Uterus (tissue), 4 donors: Measurements from ENCODE around the gene BAIAP2. TPM values are rescaled to one million over a fixed set of nuclear protein-coding genes. Genes with fewer than 3 reads are reported as not detected.
"Not testable (repeated sequence)": the region's sequence is repeated elsewhere in the genome, so short reads cannot be mapped to it uniquely, and the experiment has no call there.

ENCODE experiments used
- DNase-seq, 2 donors: peaks; one replicate each; pipeline ENCODE4 v3.0.0-alpha.2; 2019 to 2020
- H3K27ac ChIP-seq, 2 donors: fragments of 200-600 bp; sonication (generic); 1 replicate in 1 of 2; 2 replicates in 1 of 2; pipeline ENCODE4 v1.5.1; 2016 to 2018
- H3K27me3 ChIP-seq, 2 donors: fragments of 200-600 bp; sonication (generic); one replicate each; pipeline ENCODE4 v1.5.1; 2018 to 2019; ENCODE audit warnings: control low read depth in 1 of 2
- H3K36me3 ChIP-seq, 2 donors: fragments of 200-600 bp; sonication (generic); one replicate each; pipeline ENCODE4 v1.5.1; 2019; ENCODE audit warnings: control low read depth in 1 of 2
- H3K4me1 ChIP-seq, 2 donors: fragments of 200-600 bp; sonication (generic); one replicate each; pipeline ENCODE4 v1.5.1; 2018 to 2019; ENCODE audit warnings: control low read depth in 1 of 2
- H3K4me3 ChIP-seq, 2 donors: fragments of 200-600 bp; sonication (generic); 1 replicate in 1 of 2; 2 replicates in 1 of 2; pipeline ENCODE4 v1.5.1; 2018 to 2019; ENCODE audit warnings: mild to moderate bottlenecking in 1 of 2
- H3K9me3 ChIP-seq, 2 donors: fragments of 200-600 bp; sonication (generic); one replicate each; pipeline ENCODE4 v1.5.1; 2019; ENCODE audit warnings: control low read depth in 1 of 2
- POLR2A ChIP-seq, 2 donors: fragments of 450-650 bp; IDR thresholded peaks; one replicate each; pipeline ENCODE4 v1.6.1; 2016; ENCODE audit warnings: antibody characterized with exemption in 2 of 2, mild to moderate bottlenecking in 1 of 2, moderate library complexity in 1 of 2
- intact Hi-C: fragments of 100-400 bp; cut with DNase I; formaldehyde crosslinking; loops from one replicate; pipeline ENCODE4 v1.15.1; 2023; ENCODE audit warnings: low total_unique reads
- total RNA-seq, 4 donors: library from RNA; depleted of rRNA in 3 of 4; stranded (reverse); fragments of >200 nt in 3 of 4; gene quantifications; one replicate each; pipeline versions ENCODE4 v1.1.0 to v1.2.4, GENCODE V29; 2014 to 2023
- TF ChIP-seq, protein P1 (sequence below), 4 experiments: fragments of 200-600 bp in 2 of 4; fragments of 450-650 bp in 2 of 4; sonication (generic) in 2 of 4; IDR thresholded peaks; one replicate each; pipeline ENCODE4 v1.5.1; 2016 to 2019; ENCODE audit warnings: antibody characterized with exemption in 4 of 4, mild to moderate bottlenecking in 2 of 4, moderate library complexity in 1 of 4
- donor health status: DM: yes; HTN: yes; CAD: no.

The BAIAP2 gene
- total RNA-seq, 4 donors from 2014 or later: 16.5 to 70.7 (median 45.8) TPM

DNA sequence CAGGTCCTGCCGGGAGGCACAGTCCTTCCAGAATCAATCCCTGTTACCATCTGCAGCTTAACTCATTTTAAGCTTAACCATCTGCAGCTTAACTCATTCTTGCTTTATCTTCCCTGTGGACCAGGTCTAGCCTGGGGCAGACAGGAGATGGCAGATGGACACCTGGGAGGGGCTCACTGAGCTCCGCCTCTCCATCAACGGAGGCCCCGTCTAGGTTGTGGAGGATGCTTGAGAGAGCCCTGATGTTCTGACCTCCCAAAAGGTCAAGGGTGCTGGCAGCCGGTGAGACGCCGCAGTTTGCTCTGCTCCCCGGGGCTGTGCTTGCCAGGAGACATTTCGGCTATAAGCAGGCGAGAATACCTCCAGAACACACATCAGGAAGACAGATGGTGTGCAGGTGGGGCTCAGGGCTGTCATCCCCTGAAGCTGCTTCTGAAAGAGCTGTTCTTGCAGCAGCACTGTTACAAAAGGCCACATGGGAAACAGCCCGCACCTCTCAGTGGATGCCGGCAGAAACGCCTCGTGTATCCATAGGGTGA, 41.3 kb downstream of the BAIAP2 start:
- H3K36me3 ChIP-seq: no peaks in the 10 kb centered on the region
- TF ChIP-seq, protein P1, sequence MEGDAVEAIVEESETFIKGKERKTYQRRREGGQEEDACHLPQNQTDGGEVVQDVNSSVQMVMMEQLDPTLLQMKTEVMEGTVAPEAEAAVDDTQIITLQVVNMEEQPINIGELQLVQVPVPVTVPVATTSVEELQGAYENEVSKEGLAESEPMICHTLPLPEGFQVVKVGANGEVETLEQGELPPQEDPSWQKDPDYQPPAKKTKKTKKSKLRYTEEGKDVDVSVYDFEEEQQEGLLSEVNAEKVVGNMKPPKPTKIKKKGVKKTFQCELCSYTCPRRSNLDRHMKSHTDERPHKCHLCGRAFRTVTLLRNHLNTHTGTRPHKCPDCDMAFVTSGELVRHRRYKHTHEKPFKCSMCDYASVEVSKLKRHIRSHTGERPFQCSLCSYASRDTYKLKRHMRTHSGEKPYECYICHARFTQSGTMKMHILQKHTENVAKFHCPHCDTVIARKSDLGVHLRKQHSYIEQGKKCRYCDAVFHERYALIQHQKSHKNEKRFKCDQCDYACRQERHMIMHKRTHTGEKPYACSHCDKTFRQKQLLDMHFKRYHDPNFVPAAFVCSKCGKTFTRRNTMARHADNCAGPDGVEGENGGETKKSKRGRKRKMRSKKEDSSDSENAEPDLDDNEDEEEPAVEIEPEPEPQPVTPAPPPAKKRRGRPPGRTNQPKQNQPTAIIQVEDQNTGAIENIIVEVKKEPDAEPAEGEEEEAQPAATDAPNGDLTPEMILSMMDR (IDR thresholded peaks at IDR 0.05): no peak
- no peak for TF ChIP-seq POLR2A (IDR thresholded peaks at IDR 0.05)
- intact Hi-C loops: no loop called here
- no peak overlapping the region for H3K4me3 ChIP-seq
- H3K9me3 ChIP-seq: no peaks in the 10 kb centered on the region
- no peak for DNase-seq
- no peaks in the 10 kb centered on the region for H3K27me3 ChIP-seq
- H3K4me1 ChIP-seq: no peaks in the 10 kb centered on the region
- H3K27ac ChIP-seq: no peak overlapping the region

DNA sequence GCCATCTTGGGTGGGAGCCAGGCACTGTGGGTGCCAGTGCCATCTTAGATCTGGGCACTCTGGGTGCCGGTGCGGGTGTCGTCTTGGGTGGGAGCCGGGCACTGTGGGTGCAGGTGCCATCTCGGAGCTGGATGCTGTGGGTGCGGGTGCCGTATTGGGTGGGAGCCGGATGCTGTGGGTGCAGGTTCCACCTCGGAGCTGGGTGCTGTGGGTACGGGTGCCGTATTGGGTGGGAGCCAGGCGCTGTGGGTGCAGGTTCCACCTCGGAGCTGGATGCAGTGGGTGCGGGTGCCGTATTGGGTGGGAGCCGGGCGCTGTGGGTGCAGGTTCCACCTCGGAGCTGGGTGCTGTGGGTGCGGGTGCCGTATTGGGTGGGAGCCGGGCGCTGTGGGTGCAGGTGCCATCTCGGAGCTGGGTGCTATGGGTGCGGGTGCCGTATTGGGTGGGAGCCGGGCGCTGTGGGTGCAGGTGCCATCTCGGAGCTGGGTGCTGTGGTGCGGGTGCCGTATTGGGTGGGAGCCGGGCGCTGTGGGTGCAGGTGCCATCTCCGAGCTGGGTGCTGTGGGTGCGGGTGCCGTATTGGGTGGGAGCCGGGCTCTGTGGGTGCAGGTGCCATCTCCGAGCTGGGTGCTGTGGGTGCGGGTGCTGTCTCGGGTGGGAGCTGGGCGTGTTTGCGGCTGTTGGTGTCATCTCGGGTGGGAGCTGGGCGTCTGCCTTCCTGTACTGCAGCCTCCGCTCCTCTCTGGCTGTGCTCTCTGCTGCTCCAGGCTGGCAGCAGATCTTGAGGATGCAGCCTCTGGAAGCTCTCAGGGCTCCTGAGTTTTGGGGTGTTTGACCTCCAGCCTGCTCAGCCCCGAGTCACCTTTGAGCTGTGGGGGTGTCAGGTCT, 43.3 kb downstream of the BAIAP2 start:
- H3K4me1 ChIP-seq, H3K4me3 ChIP-seq, H3K27me3 ChIP-seq, DNase-seq, intact Hi-C loops, H3K27ac ChIP-seq, H3K36me3 ChIP-seq, H3K9me3 ChIP-seq: not testable (repeated sequence)

DNA sequence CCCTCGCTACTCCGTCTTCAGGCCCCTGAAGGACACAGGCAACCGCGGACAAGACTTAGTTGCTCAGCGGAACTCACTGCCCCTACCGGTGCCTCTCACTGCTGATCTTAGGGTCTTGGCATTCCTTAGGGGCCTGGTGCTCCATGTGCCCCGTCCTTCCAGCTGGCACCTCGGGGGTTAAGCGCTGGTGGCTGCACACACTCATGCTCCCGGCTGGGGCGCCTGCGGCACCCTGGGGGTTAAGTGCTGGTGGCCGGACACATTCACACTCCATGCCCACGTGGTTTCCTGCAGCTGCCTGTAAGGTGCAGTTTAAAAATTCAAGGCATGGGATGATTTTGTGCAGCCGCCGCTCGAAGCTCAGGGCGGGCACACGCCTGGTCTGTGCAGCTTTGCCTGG, 45.1 kb downstream of the BAIAP2 start:
- Histone ChIP-seq H3K27me3 (no peaks in the 10 kb centered on the region), H3K36me3 (no peaks in the 10 kb centered on the region), H3K9me3 (no peaks in the 10 kb centered on the region), H3K27ac (no peak overlapping the region), H3K4me3 (no peak overlapping the region), H3K4me1 (no peaks in the 10 kb centered on the region)
- intact Hi-C loops: no loop called here
- no peak for DNase-seq
- TF ChIP-seq, protein P1 (IDR thresholded peaks at IDR 0.05): no peak
- TF ChIP-seq POLR2A (IDR thresholded peaks at IDR 0.05): no peak

DNA sequence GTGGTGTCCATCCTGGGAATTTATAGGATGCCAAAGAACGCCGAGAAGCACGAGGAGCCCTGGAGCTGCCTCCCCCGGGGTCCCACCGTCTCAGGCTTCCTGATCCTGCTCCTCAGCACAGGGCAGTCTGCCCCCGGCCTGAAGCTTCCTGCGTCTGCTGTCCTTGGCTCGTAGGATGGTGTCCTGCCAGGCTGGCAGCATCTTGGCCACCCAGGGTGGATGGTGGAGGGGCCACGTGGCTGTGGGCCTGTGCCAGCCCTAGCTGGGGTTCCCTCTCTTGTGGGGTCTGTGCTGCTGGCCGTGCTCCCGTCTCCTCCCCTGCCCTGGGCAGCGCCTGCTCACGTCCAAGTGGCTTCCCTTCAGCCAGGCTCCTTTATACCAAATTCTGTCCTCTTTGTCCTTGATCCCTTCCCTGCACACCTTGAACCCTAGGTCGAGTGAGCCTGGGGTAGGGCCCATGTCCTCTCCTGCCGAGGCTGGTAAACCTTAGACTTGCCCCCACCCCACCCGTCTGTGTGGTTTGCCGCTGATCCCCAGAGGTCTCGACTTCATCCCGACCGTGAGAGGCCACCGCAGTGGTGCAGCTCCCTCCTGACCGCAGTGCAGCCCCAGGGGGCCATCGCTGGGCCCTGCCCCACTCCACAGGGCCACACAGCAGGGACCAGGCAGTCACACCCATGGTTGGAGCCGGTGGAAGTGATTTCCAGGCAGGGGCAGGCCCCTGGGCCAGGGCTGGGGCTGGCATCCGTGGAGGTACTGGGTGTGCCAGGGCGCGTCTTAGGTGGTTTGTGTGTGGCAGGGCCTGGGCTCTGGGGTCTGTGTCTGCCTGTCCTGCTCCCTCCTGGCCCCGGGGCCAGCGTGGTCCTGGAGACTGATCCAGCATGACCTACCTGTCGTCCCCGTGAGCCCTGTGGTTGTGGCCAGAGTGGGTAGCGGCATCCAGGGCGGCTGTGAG, 46.5 kb downstream of the BAIAP2 start:
- Histone ChIP-seq H3K4me3 (no peak overlapping the region), H3K27me3 (no peaks in the 10 kb centered on the region), H3K27ac (no peak overlapping the region), H3K9me3 (no peaks in the 10 kb centered on the region), H3K4me1 (no peaks in the 10 kb centered on the region), H3K36me3 (no peaks in the 10 kb centered on the region)
- intact Hi-C loops: no loop called here
- no peak for DNase-seq
- no peak for TF ChIP-seq POLR2A (IDR thresholded peaks at IDR 0.05)
- TF ChIP-seq, protein P1 (IDR thresholded peaks at IDR 0.05): no peak

DNA sequence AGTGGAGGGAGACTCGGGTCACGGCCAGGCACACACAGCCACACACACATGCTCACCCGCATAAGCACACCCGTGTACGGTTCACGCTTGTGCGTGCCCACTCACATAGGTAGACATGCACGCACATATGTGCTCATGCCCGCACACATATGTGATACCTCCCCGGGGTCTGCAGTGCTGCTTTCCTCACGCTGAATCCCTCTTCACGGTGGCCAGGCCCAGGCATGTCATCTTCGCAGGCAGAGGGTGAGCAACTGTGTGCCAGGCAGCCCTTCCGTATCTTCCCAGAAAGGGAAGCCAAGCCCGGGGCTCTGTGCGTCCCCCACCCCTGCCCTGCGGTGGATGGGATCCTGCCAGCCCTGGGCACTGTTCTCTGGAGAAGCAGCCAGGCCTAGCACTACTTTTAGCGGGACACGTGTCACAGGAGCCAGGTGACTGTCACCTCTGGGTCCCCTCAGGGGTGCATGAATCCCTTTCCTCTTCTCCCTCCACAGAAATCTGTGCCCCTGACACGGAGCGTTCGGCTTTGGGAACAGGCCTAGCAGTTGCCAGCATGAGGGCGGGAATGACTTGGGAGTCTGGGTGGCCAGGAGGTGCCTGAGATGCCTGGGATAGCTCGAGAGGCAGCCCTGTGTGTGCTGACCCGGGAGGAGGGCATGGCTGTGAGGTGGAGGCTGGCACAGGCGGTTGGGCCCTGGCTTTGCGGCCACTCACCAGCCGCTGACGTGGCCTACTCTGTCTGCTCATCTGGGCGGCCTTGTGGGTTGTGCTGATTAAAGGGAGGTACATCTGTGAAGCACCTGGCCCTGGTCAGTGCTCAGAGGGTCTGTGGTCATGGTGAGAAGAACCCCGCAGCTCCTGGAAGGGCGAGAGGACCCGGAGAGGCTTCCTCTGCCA, 47.5 kb downstream of the BAIAP2 start:
- Histone ChIP-seq H3K36me3 (no peaks in the 10 kb centered on the region), H3K27me3 (no peaks in the 10 kb centered on the region), H3K27ac (peak overlapping the region; percentile 18 to 43), H3K4me3 (no peak overlapping the region), H3K9me3 (no peaks in the 10 kb centered on the region), H3K4me1 (no peaks in the 10 kb centered on the region)
- no peak for DNase-seq
- TF ChIP-seq POLR2A (IDR thresholded peaks at IDR 0.05): no peak
- TF ChIP-seq, protein P1 (IDR thresholded peaks at IDR 0.05): no peak
- intact Hi-C loops: no loop called here
